Prostate gland (tissue), 2 donors: ENCODE data around the gene AMN.

ENCODE experiments used
- CTCF ChIP-seq, 4 experiments: fragments of 200-600 bp in 2 of 4; fragments of 450-650 bp in 2 of 4; sonication (generic) in 2 of 4; IDR thresholded peaks; 1 replicate in 3 of 4; 2 replicates in 1 of 4; pipeline ENCODE4 v1.5.1; 2016 to 2019; ENCODE audit warnings: antibody characterized with exemption in 4 of 4, mild to moderate bottlenecking in 2 of 4, moderate library complexity in 2 of 4
- POLR2A ChIP-seq: fragments of 450-650 bp; IDR thresholded peaks from one replicate; pipeline ENCODE4 v1.6.1; 2016; ENCODE audit warnings: antibody characterized with exemption, mild to moderate bottlenecking

- TF ChIP-seq CTCF (IDR thresholded peaks at IDR 0.05) (no peak), POLR2A (no peak)
Observed at GRCh38 chr14:102953100-102953499, 30.6 kb downstream of the AMN start.
